ENCODE measurements around the gene MICAL2.

DNA sequence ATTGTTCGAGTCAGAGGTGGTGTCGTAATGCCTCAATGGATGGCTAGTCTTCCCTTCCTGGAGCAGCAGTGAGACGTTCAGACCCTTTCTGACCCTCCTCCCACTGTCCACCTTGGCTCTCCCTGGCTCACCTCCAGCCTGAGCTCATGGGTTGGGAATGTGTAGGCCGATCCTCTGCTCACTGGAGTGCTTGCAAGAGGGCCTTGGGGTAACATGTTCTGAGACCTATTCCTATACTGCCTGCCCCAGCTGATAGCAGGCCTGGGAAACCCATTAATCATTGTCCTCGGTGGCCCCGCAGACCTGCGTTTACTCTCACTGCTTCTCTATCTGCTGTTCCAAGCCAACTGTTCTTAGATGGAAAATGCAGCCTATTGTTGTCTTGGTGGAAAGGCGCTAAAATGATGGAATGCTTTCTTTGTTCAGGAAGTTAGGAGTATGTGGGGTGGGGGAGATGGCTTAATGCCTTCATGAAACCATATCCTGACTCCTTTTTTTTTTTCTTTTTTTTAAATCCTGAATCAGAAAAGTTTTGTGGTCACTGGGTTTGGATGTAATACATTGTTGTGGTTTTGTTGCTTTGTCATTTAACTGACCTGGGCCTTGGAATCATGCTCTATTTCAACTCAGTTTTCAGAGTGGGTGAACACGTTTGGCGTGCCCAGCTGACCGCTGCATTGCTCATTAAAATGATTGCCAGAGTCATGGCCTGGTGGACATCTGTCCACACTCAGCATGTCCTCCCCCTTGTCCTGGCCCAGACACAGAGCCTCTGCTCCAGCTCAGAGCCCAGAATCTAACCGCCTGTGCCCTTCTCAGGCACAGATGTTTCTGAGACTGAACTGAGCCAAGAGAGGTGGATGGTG is 72.5 kb downstream of the MICAL2 start:
- TF ChIP-seq, protein P1, sequence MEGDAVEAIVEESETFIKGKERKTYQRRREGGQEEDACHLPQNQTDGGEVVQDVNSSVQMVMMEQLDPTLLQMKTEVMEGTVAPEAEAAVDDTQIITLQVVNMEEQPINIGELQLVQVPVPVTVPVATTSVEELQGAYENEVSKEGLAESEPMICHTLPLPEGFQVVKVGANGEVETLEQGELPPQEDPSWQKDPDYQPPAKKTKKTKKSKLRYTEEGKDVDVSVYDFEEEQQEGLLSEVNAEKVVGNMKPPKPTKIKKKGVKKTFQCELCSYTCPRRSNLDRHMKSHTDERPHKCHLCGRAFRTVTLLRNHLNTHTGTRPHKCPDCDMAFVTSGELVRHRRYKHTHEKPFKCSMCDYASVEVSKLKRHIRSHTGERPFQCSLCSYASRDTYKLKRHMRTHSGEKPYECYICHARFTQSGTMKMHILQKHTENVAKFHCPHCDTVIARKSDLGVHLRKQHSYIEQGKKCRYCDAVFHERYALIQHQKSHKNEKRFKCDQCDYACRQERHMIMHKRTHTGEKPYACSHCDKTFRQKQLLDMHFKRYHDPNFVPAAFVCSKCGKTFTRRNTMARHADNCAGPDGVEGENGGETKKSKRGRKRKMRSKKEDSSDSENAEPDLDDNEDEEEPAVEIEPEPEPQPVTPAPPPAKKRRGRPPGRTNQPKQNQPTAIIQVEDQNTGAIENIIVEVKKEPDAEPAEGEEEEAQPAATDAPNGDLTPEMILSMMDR (IDR thresholded peaks at IDR 0.05 in 4 of 5, conservative IDR thresholded peaks at IDR 0.05 in 1 of 5): no peak
- TF ChIP-seq POLR2A (IDR thresholded peaks at IDR 0.05): no peak

Data from gastrocnemius medialis (tissue), 4 donors.